GM04504 (cell line): ENCODE results near the gene OR5T1.

ENCODE experiments used
- DNase-seq: peaks from one replicate; pipeline ENCODE4 v3.0.0-alpha.2; 2012; ENCODE audit warnings: low read depth

OR5T1 gene

GRCh38 chr11:56273854-56274253, at the start of gene OR5T1:
Gene OR5T1 (plus strand): TSS chr11:56274154. CDS start chr11:56275639, 1,485 bp downstream.
- no peak for DNase-seq

- DNase-seq: no peak
Measured at GRCh38 chr11:56234155-56234554, 39.8 kb upstream of the OR5T1 start, which contains the start of gene OR5T2. Gene OR5T2 (minus strand): TSS chr11:56234255. CDS start chr11:56233062, 1,193 bp downstream.

GRCh38 chr11:56251954-56252353, 22.0 kb upstream of the OR5T1 start, which contains the start of gene OR5T3:
Gene OR5T3 (plus strand): TSS chr11:56252254. CDS start chr11:56252254, 0 bp downstream.
- DNase-seq: no peak

GRCh38 chr11:56271092-56271491, 2.9 kb upstream of the OR5T1 start:
- DNase-seq: no peak

GRCh38 chr11:56292154-56292553, 18.2 kb downstream of the OR5T1 start, which contains the start of gene OR8H1:
Gene OR8H1 (minus strand): TSS chr11:56292254. CDS start chr11:56291062, 1,192 bp downstream.
- no peak for DNase-seq

GRCh38 chr11:56296898-56297297, 22.9 kb downstream of the OR5T1 start:
- no peak for DNase-seq

- no peak for DNase-seq
Measured at GRCh38 chr11:56307836-56308235, 33.9 kb downstream of the OR5T1 start.

GRCh38 chr11:56314844-56315243, 40.9 kb downstream of the OR5T1 start, which contains the start of gene OR8K3:
Gene OR8K3 (plus strand): TSS chr11:56315144. CDS start chr11:56318307, 3,163 bp downstream.
- no peak for DNase-seq
